GM19455 (cell line): ENCODE results near the gene ADM5.

Source experiments
- ATAC-seq: cut with Tn5 transposase; IDR thresholded peaks from one replicate; pipeline ENCODE4 v1.9.1; 2021; ENCODE audit not compliant: unreplicated experiment

Gene ADM5, protein sequence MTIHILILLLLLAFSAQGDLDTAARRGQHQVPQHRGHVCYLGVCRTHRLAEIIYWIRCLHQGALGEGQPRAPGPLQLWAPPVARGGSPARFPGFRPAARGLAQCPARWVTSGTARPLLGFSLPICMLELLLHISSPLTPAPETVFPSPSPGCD

DNA sequence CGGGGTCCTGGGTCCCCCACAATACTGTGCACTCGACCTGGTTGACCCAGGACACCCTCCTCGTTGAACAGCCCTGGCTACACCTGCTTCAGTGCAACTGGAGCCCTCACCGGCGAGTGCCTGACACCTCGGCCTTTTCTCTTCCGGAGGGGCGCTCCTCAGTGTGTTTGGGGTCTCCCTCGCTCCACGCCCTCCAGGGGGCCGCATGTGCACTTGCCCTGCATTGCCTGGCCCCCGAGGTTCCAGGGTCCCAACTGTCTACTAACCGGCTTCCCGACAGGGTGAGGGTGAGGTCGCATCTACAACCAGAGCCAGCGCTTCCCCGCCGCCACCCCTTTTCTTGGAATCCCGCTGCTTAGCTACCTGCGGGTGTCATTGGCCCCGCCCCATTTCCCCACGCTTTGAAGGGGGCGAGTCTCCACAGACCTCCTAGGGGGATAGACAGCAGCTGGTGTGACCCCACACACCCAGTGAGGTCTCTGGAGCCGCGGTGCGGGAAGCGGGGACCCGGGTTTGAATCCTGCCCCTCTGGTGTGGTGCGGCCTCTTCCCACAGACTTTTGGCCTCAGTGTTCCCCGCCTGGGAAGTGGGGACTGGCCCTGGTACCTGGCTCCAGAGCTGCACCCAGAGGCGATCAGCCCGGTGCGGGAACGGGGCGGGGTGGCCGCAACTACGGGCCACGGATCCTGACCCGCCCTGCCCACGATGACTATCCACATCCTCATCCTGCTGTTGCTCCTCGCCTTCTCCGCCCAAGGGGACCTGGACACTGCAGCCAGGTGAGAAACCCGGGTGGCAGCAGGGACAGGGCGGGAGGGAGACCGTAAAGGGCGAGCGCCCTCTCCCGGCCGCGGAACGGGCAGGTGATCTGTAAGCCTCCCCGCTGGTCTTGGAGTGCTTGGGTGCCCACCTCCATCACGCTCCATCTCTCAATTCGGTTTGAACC lies at the start of gene ADM5:
ADM5 (plus strand) TSS at position 462 of the 946 bp plus-strand sequence; CDS start at position 706, 244 bp downstream.
- no peak for ATAC-seq

DNA sequence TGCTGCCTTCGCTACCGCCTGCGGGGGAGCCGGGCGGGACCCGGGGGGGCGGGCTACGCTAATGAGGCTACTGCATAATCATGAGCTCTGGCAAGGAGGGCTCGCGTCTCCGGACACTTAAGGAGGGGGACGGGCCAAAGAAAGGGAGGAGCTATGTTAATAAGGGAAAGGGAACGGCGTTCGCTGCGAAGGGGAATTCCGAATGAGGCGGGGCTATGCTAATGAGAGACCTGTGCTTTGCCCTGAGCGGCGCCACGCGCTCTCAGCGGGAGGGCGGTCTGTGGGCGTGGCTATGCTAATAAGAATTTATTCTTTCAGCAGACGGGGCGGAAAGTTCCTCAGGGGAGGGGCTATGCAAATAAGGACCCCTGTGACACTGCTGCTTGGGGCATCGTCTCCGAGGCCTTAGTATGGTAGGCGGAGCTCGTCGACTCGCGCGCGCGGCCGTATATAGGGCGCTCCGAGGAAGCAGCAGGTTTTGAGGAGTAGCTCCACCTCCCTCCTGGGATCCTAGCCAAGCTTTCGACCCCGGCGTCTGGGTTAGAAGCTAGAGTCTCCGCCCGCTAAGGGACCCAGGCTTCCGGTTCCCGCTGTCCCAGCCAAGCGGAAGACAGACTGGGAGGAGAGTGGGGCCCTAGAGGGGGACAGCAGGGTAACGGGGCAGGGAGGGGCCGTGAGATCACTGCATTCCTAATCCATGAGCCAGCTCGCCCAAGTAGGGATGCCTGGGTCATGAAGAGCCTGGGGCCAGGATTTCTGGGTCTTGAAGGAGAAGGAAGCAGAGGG lies 49.1 kb upstream of the ADM5 start, which contains the start of gene RRAS:
RRAS (minus strand) TSS at position 31 of the 786 bp plus-strand sequence. CDS start 45 bp downstream, outside the sequence.
- ATAC-seq: peak; percentile 50

DNA sequence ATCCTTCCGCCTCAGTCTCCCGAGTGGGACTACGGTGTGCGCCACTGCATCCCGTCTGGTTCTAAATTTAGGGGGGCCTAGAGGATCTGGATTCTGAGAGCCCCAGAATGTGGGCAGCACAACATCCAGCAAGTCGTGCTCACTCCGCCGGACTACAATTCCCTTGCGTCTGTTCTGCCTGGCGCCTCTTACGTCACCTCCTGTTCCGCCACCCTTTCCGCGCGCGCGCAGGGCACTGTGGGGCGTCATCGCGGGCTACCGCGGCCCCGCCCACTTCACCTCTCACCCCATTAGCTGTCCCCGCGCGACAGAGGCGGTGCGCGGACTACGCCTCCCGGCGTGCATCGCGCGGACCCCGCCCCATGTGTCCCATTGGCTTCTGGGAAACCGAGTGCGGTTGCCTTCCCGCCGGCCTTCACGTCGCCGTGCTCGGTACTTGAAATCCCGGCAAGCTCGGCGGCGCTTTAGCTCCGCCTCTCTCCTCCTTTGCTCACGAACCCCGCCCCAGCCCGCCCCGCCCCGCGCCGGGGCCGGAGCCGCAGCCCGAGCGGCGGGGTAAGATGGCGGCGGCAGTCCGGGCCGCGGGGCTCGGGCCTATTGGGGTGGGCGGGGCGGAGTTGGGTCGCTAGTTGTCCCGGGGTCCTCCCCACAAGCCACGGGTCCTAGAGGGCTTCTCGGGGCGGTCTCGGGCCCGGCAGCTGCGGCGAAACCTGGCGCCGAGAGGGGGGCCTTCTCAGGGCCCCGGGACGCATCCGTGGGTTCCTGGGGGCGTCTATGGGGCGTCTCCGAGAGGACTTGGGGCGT lies 47.5 kb upstream of the ADM5 start, which contains the start of gene SCAF1:
SCAF1 (plus strand) TSS at position 522 of the 804 bp plus-strand sequence. CDS start 2,818 bp downstream, outside the sequence.
- ATAC-seq: peak; percentile 60

DNA sequence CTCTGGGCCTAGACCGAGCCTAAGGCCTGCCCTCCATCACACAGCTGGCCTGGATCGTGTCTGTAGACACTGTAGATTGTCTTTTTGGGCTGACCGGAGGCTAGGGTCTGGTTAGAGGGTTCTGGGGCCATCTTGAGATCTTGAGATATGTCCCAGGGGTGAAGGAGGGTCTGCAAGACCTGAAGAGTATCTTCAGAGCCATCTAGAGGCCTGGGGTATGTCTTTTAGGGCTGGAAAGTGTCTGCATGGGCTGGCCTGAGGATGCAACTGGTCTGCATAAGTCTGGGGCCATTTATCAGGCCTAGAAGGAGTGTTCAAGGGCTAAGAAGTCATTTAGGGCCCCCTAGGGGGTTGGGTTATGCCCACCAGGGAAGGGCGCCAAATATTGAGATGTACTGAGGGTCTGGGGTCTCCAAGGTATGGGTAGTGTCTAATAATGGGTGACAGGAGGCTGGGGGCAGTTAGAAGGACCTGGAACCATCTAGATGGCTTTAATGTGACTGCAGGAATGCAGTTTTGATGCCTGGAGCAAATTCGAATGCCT lies 46.8 kb upstream of the ADM5 start:
- no peak for ATAC-seq

DNA sequence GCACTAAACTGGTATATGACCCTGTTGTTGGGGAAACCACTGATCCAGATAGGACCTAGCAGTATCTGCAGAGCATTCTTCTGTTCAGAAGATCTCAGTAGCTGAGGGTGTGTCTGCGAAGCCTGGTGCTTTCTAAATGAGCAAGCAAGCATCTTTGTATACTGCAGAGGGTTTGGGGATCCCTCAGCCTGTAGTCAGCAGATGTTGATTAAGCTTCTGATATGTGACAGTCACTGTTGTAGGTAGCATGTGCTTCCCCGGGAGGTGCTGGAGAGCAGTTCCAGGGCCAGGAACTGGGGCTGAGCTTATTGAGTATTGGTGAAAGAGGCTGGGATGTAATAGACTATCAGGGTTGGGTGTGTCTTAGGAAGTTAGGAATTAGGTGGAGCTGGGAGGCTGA lies 45.9 kb upstream of the ADM5 start:
- no peak for ATAC-seq

DNA sequence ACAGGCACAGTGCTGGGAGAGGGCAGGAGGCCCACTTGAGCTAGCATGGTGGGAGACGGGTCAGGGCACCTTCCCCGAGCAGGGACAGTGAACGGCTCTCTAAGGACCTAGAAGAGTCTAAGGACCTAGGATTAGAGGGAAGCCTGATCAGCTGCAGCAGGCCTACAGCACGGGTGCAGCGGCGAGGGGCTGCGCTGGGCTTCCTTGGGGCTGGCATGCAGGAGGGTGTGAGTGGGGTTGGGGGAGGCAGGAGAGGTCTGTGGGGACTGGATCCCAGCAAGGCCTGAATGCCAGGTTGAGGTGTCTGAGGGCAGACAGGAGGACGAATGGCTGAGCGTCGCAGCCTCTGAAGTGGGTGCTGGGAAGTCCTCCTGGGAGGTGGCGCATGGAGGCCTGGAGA lies 43.8 kb upstream of the ADM5 start:
- ATAC-seq: no peak

DNA sequence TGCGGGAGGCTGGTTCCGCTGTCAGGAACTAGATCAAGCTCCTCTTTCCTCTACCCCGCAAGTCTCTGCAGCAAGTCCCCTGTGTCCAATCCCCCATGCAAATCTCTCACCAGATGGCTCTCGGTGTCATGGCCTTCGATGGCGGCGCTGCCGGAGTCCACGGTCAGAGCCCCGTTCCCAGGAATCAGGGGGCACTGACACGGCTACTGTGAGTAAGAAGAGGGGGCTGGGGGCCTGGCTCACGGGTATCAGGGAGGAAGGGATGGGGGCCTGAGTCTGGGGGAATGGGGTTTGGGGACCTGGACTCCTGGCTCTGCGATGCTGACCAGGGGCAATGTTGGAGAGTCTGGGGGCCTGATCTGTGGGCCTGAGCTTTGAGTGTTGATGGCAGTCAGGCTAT lies 43.4 kb upstream of the ADM5 start:
- no peak for ATAC-seq

DNA sequence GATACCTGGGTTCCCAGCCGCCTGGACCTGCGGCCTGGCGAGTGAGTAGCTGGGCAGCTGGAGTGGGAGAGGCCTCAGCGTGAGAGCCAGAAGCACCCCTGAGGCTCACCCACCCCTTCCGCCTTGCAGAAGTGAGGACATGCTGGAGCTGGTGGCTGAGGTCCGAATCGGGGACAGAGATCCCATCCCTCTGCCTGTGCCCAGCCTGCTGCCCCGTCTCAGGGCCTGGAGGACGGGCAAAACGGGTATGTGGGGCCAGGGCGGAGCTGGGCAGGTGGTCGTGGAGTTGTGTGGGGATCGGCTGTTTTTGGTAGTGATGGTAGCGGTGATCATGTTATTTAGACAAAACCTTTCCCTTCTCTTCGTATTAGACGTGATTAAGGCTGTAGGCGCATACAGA lies 42.8 kb upstream of the ADM5 start:
- no peak for ATAC-seq

DNA sequence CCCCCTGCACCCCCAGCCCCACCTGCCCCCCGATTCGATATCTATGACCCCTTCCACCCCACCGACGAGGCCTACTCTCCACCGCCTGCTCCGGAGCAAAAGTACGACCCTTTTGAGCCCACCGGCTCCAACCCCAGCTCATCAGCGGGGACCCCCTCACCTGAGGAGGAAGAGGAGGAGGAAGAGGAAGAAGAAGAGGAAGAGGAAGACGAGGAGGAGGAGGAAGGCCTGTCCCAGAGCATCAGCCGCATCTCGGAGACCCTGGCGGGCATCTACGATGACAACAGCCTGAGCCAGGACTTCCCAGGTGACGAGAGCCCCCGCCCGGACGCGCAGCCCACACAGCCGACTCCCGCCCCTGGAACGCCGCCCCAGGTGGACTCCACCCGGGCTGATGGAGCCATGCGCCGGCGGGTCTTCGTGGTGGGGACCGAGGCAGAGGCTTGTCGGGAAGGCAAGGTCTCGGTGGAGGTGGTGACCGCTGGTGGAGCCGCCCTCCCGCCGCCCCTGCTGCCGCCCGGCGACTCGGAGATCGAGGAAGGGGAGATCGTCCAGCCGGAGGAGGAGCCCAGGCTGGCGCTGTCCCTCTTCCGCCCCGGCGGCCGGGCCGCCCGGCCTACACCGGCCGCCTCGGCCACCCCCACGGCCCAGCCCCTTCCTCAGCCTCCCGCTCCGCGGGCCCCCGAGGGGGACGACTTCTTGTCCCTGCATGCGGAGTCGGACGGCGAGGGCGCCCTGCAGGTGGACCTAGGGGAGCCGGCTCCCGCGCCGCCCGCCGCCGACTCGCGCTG lies 38.2 kb upstream of the ADM5 start:
- ATAC-seq: no peak

DNA sequence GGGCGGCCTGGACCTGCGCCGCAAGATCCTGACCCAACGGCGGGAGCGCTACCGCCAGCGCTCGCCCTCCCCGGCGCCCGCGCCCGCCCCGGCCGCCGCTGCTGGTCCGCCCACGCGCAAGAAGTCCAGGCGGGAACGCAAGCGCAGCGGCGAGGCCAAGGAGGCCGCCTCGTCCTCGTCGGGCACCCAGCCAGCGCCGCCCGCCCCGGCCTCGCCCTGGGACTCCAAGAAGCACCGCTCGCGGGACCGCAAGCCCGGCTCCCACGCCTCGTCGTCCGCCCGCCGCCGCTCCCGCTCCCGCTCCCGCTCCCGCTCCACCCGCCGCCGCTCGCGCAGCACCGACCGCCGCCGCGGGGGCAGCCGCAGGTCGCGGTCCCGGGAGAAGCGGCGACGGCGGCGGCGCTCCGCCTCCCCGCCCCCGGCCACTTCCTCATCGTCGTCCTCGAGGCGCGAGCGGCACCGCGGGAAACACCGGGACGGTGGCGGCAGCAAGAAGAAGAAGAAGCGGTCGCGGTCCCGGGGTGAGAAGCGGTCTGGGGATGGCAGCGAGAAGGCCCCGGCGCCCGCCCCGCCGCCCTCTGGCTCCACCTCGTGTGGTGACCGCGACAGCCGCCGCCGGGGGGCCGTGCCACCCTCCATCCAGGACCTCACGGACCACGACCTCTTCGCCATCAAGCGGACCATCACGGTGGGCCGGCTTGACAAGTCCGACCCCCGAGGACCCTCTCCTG lies 37.4 kb upstream of the ADM5 start:
- ATAC-seq: no peak

DNA sequence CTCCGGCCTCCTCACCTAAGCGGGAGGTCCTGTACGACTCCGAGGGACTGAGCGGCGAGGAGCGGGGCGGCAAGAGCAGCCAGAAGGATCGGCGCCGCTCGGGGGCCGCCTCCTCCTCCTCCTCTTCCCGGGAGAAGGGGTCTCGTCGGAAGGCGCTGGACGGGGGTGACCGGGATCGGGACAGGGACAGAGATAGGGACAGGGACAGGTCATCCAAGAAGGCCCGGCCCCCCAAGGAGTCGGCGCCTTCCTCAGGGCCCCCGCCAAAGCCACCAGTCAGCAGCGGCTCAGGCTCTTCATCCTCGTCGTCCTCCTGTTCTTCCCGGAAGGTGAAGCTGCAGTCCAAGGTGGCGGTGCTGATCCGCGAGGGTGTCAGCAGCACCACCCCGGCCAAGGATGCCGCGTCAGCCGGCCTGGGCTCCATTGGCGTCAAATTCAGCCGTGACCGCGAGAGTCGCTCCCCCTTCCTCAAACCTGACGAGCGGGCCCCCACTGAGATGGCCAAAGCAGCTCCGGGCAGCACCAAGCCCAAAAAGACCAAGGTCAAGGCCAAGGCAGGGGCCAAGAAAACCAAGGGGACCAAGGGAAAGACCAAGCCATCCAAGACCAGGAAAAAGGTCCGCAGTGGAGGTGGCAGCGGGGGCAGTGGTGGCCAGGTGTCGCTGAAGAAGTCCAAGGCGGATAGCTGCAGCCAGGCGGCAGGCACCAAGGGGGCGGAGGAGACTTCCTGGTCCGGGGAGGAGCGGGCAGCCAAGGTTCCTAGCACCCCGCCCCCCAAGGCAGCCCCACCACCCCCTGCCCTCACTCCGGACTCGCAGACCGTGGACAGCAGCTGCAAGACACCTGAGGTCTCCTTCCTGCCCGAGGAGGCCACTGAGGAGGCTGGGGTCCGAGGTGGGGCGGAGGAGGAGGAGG lies 36.6 kb upstream of the ADM5 start:
- ATAC-seq: no peak

DNA sequence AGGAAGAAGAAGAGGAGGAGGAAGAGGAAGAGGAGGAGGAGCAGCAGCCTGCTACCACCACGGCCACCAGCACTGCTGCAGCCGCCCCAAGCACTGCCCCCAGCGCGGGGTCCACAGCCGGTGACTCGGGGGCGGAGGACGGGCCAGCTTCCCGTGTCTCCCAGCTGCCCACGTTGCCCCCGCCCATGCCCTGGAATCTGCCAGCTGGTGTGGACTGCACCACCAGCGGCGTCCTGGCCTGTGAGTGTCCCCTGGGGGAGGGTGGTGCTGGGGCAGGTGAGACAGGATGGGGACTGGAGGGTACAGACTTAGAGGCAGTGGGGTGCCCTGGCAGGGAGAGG lies 36.0 kb upstream of the ADM5 start:
- no peak for ATAC-seq

DNA sequence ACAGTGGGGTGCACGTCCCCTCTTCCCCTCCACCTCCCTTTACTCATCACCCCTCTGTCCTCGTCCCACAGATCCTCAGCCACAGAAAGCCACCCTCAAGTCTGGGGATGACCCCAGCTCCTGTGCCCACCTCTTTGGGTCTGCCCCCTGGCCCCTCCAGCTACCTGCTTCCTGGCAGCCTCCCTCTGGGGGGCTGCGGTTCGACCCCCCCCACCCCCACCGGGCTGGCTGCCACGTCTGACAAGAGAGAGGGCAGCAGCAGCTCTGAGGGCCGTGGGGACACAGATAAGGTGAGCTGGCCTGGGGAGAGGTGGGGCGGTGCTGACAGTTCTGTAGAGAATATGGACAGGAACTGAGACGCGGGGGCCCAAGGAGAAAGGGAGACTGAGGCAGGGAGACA lies 34.8 kb upstream of the ADM5 start:
- no peak for ATAC-seq

DNA sequence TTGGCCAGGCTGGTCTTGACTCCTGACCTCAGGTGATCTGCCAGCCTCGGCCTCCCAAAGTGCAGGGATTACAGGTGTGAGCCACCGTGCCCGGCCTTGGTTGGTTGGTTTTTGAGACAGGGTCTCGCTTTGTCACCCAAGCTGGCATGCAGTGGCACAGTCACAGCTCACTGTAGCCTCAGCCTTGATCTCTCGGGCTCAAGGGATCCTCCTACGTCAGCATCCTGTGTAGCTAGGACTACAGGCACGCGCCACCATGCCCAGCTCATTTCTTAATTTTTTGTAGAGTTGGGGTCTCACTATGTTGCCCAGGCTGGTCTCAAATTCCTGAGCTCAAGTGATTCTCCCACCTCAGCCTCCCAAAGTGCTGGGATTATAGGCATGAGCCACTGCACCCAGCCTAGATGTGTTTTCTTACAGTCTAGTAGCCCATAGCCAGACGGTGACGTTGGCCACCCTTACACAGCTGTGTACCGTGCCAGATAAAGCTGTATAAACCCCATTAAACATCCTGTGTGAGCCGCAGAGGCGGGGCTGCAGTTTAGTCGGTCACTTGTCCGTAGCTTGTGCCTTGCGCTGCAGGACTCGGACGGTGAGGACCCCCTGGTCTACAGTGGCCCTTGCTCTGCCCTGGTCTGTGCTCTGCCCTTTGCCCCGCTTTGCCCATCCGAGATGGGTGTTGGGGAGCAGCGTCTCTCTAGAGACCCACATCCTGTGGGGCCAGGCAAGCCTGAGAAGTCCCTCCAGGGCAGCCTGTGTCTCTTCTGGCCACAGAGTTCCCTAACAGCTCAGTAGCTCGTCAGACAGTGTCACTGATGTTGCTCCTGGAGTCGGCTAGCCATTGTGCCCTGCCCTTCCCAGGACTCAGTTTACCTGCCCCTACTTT lies 33.6 kb upstream of the ADM5 start:
- no peak for ATAC-seq

DNA sequence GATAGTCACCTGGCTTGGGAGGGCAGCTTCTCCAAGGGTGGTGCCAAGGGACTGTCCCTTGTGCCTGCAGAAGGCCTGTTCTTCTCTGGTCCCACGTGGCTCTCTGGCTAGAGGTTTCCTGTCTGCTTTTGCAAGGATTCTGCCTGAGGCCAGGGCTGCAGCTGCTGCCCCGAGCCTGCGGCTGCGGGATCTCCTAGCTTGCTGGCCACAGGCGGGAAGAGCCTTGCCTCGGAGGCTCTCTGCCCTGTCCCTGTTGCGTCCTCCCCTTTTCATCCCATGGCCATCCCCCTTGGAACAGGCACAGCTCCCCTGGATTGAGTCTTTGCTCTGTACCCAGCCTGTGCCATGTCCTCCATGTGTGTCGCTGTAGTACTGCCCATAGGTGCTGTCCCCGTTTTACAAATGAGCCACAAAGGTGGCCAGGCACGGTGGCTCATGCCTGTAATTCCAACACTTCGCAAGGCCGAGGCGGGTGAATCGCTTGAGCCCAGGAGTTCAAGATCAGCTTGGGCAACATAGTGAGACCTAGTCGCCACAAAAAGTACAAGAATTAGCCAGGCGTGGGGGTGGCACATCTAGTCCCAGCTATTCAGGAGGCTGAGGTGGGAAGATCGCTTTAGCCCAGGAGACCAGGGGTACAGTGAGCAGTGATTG lies 32.8 kb upstream of the ADM5 start:
- ATAC-seq: no peak

DNA sequence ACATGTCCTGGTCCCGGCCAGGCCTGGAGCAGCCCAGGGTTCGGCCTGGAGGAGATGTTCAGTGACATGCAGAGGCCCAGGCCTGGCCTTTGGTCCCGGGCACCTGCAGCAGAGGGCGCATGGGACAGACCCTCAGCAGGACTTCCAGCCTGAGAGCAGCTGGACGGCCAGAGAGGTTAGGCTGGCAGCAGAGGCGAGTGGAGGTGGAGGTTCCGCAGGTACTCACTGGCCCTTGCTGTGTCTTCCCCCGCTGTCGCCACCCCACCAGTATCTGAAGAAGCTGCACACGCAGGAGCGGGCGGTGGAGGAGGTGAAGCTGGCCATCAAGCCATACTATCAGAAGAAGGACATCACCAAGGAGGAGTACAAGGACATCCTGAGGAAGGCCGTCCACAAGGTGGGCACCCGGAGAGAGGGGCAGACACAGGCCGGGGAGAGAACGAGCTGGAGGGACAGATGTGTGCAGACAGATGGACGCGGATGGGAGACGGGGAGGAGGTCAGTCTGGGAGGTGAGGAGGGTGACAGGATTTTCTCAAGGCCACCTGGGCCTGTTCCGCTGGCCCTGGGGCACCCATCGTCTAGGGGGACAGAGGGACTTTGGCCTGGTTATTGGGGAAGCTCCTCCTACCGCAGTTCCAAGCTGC lies 31.8 kb upstream of the ADM5 start:
- ATAC-seq: no peak
